AG08396 (cell line): ENCODE measurements around the gene GOLGA6C.
"Not testable (repeated sequence)": the region's sequence is repeated elsewhere in the genome, so short reads cannot be mapped to it uniquely, and the experiment has no call there.

ENCODE experiments used
- DNase-seq: peaks from one replicate; pipeline ENCODE4 v3.0.0; 2012; ENCODE audit warnings: low spot score, mixed read lengths

GOLGA6C gene

GRCh38 chr15:75252285-75252684 is 5.8 kb upstream of the GOLGA6C start:
- DNase-seq, result not testable (repeated sequence)

- DNase-seq, result not testable (repeated sequence)
Measured at GRCh38 chr15:75258620-75259343, 648 bp downstream of the GOLGA6C start.

- DNase-seq, result not testable (repeated sequence)
Measured at GRCh38 chr15:75259873-75260272, 1.7 kb downstream of the GOLGA6C start.

DNA sequence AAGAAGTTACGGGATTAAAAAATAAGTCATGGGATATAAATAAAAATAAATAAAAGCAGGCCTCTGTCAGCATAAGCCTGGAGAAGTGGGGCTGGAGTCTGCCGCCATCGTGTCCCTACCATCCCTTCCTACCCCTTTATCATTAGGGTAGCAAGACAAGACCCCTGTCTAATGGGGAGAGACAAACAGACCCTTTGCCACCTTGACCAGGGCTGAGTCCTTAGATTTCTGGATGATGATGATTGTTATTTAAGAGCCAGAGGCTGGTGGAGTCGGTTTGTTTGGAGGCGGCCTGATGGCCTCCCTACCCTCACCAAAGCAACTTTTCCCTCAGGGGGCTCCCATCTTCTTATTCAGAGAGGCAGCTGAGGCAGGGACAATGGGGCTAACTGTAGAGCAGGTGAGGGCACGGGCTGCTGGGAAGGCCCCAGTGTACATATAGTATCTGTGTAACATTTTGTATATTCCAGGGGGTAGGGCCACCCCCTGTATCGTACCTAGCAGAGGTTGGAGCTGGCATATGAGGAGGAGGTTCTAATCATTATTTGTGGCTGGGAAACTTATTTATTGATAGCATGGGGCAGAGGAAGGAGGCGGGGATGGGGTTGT is 15.7 kb downstream of the GOLGA6C start:
- not testable (repeated sequence) for DNase-seq

DNA sequence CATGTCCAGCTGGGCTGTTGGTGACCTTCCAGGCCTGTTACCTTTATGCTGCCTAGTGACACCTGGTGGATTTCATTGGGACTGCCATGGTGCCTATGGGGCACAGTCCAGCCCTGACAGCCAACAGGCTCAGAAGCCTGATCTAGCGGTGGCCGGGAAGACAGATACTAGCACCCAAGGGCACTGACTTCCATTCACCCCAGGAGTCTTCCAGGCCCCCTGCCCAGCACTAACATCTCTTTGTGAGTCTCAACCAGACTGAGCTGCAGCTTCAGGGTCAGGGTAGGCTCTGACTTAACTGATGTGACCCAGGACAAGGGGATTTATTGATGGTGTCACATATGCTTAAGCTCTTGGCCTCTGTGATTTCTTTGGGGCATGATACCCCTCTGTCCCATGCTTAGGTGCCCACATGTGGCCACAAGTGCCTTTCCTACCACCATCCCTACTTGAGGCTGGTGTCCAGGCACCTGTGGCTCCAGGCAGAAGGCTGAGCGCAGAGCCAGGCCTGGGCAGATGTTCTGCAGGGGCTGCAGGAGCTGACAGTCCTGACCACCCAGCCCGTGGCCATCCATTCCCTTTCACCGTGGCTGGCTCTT is 16.5 kb downstream of the GOLGA6C start:
- not testable (repeated sequence) for DNase-seq

DNA sequence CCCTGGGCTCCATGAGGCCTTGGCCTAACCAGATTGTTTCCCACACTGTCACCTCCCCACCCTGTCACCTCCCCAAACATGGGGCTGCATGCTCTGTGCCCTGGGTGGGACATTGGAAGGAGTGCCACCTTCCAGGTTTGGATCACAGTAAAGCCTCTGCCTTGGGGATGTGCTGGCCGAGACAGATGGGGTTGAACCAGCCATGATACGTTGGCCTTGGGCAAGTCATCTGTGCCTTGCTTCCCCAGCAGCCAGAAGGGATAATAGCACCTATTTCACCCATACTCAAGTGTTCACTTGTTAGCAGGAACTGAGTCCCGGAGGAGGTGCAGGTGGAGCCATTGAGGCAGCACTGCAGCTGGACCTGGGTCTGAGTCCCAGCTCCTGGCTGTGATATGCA is 17.5 kb downstream of the GOLGA6C start:
- DNase-seq, result not testable (repeated sequence)

DNA sequence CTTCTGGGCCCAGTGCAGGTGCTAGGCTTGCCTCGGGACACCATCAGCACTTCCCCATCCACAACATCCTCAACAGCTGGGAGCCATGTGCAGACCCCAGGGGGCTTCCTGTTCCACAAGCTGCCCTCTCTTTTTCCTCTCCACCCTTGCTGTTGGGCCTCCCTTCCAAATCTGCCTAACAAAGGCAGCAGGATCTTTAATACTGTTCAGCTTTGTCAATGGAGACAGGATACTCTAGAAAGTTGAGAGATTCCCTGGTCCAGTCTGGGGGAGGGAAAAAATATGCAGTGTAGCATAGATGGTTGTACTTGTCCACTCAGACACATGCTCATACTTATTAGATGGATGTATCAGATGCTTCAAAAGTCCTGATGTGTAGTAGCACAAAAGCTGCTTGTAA is 20.4 kb downstream of the GOLGA6C start:
- DNase-seq, result not testable (repeated sequence)

GRCh38 chr15:75282572-75282971 is 24.4 kb downstream of the GOLGA6C start, which contains the start of gene GOLGA6D:
Gene GOLGA6D, plus strand, starts transcription at chr15:75282835. Its CDS starts 41 bp downstream, at chr15:75282876.
- not testable (repeated sequence) for DNase-seq

DNA sequence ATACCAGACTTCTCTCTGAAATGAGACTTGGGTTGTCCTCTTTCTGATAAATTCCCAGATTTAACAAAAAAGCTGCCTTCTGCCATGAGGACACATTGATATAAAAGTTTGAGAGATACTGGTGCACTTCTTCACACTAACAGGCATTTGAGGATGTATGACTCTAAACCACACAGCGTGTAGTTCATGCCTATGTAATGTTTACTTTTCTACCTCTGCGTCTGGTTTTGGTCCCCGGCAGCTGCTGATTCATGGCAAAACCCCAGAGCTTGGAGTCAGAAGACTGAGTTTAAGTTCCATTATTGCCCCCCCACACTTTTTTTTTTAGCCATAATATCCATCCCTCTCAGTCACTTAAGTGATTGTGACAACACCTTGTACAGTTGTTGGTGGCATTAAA is 26.0 kb downstream of the GOLGA6C start:
- not testable (repeated sequence) for DNase-seq

DNA sequence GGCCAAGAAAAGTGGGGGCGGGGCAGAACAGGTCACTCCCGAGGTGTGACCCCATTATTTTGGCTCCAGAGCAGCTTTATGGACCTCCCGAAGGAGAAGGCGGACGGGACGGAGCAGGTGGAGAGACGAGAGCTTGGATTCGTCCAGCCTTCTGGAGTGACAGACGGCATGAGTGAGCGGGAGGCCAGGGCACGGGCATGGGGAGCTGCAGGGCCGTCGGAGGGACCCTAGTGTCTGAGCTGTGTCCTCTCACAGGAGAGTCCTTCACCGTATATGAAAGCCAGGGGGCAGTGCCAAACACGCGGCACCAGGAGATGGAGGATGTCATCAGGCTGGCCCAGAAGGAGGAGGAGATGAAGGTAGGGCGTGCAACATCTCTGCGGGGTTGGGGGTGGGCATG is 35.5 kb downstream of the GOLGA6C start:
- not testable (repeated sequence) for DNase-seq

DNA sequence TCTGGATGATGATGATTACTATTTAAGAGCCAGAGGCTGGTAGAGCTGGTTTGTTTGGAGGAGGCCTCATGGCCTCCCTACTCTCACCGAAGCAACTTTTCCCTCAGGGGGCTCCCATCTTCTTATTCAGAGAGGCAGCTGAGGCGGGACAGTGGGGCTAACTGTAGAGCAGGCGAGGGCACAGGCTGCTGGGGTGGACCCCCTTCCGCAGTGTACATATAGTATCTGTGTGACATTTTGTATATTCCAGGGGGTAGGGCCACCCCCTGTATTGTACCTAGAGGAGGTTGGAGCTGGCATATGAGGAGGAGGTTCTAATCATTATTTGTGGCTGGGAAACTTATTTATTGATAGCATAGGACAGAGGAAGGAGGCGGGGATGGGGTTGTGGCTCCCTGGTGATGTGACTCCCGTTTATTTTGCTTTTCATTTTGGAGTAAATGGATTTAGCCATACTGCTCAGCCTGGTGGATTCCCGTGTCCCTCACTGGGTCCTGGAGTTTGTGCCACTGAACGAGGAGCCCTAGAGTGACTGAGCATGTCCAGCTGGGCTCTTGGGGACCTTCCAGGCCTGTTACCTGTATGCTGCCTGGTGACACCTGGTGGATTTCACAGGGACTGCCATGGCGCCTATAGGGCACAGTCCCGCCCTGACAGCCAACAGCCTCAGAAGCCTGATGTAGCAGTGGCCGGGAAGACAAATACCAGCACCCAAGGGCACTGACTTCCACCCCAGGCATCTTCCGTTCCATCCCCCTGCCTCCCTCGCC is 40.6 kb downstream of the GOLGA6C start:
- DNase-seq, result not testable (repeated sequence)

DNA sequence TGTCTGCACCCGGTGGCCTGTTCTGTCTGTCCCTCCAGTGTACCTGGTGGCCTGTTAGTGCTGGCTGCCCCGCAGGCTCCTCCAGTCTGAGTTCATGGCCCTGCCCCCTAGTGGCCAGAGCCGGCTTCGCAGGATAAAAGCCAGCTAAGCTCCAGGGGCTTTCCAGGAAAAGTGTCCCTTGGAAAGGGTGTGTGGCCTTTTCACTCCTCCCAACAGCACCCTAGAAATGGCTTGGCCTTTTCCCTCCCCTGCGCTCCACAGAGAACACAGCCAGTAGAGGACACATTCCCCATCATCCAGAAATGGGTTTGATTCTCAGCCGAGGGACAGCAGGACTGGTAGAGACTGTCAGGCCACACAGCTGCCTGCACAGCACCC is 41.2 kb downstream of the GOLGA6C start:
- DNase-seq, result not testable (repeated sequence)

DNA sequence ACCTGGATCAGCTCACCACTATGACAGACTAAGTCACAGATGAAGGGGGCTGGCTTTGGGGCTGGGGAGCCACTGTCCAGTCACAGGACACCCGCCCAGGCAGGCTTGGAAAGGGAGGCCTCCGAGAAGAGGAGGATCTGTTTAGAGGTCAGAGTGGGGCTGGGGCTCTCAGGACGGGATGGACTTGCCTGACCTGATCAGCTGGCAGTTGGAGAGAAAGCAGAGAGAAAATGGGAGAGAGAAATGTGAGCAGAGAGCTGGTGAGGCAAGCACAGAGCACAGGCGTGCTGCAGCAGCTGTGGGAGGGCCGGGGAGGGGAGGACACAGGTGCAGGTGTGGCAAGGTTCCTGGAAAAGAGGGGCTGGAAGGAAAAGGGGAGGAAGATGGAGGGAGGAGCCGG is 41.9 kb downstream of the GOLGA6C start:
- DNase-seq, result not testable (repeated sequence)

- no peak for DNase-seq
Measured at GRCh38 chr15:75302318-75302717, 44.2 kb downstream of the GOLGA6C start.

- DNase-seq, result not testable (repeated sequence)
Measured at GRCh38 chr15:75302753-75303152, 44.6 kb downstream of the GOLGA6C start.

DNA sequence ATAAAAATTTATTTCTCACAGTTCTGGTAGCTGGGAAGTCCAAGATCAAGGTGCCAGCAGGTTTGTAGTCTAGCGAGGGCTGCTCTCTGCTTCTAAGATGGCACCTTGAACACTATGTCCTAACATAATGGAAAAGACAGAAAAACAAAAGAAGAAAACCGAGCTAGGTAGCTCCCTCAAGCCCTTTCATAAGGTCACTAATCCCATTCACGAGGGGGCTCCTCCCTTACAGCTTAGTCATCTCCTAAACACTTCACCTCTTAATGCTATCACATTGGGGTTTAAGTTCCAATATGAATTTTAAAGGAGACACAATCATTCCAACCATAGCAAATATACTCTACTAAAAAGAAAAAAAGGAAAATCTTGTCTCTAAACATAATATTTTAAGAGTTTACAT is 48.1 kb downstream of the GOLGA6C start:
- DNase-seq, result no peak

DNA sequence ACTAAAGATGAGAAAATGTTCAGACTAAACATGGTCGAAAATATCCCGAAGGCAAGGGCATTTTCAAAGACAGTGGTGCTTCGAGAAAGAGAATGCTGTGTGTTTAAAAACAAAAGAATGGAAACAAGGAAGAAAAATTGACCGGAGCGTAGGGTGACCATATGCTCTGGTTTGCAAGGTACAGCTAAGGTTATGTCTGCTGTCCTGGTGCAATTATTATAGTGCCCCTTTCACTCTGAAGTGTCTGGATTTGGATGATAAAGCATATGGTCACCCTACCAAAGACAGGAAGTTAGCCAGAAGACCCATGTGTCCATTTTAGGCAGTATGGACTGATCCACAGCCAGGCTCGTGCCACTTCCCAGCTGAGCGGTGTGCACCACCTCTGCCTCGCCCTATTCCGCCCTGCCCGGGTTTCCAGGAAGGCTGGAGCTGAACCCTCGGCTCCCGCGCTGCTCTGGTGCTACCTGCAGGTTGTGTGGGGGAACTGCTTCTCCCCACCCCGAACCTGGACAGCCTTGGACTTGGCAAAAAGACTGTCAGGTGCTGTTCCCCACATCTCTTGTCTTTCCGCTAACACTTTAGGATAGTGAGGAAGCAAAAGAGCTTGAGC is 49.8 kb downstream of the GOLGA6C start:
- DNase-seq, result peak; percentile 21

DNA sequence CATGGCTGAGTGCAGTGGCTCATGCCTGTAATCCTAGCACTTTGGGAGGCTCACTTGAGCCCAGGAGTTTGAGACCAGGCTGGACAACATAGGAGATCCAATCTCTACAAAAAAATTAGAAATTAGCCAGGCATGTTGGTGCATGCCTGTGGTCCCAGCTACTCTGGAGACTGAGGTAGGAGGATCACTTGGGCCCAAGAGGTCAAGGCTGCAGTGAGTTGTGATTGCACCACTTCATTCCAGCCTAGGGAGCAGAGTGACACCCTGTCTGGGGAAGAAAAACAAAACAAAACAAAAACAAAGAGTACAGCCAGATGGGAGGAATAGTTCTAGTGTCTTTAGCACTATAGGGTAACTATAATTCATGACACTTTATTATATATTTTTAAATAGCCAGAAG is 51.6 kb downstream of the GOLGA6C start:
- DNase-seq, result no peak

GRCh38 chr15:75312548-75312947 is 54.4 kb downstream of the GOLGA6C start:
- peak; percentile 30 for DNase-seq

GRCh38 chr15:75313116-75313845 is 55.1 kb downstream of the GOLGA6C start:
- no peak for DNase-seq
